ENCODE data around the gene BZW2. TPM values are rescaled to one million over a fixed set of nuclear protein-coding genes. Genes with fewer than 3 reads are reported as not detected.

BZW2 gene
- polyA plus RNA-seq, 3 donors = 19.0 to 45.2 (median 36.4) TPM

- H3K27me3 Mint-ChIP-seq (ENCODE audit: low read depth in 3 of 3) = peaks cover 0 to 1% (median 0%) of the 10 kb centered on the region in 3 donors
- no peak overlapping the region for H2AFZ ChIP-seq (ENCODE audit: insufficient read depth, low read depth, low read length, poor library complexity, severe bottlenecking)
- H3K27ac Mint-ChIP-seq = peak overlapping the region in 1 of 7 donors; percentile 18
- H3K9ac ChIP-seq (ENCODE audit: insufficient read depth, low read length, poor library complexity, severe bottlenecking) = no peak overlapping the region
- no peak for DNase-seq
- H3K9me3 ChIP-seq (replicated peaks in 1 of 2; ENCODE audit: control insufficient read depth in 1 of 2, insufficient read depth in 1 of 2, low read length in 2 of 2) = no peaks in the 10 kb centered on the region
- TF ChIP-seq CTCF (IDR thresholded peaks at IDR 0.05) = no peak
- H3K79me2 ChIP-seq (ENCODE audit: insufficient read depth, low read length) = no peaks in the 10 kb centered on the region
- H3K4me2 ChIP-seq (replicated peaks; ENCODE audit: extremely low read depth, low read length, poor library complexity, severe bottlenecking) = no peak overlapping the region
- intact Hi-C loops (cut with micrococcal nuclease) = no loop called here
- WGBS (ENCODE audit: insufficient coverage) = no CpG with 5 or more reads among the region's 4 CpGs
- no peak overlapping the region for H3K4me3 ChIP-seq (replicated peaks in 1 of 3; ENCODE audit: low read depth in 2 of 3, low read length in 3 of 3)
- no peaks in the 10 kb centered on the region for H3K4me1 ChIP-seq (ENCODE audit: control insufficient read depth in 1 of 2, insufficient read depth in 2 of 2, low read length in 2 of 2)
- H3K27ac ChIP-seq (ENCODE audit: low read depth in 1 of 2, low read length in 2 of 2) = peak overlapping the region in 1 of 2 donors; percentile 20
- peaks cover 0 to 3% (median 0%) of the 10 kb centered on the region in 7 donors for H3K9me3 Mint-ChIP-seq
- H3K4me3 Mint-ChIP-seq = no peak overlapping the region
- H3K27me3 ChIP-seq (ENCODE audit: control insufficient read depth in 2 of 2, insufficient read depth in 2 of 2, low read length in 2 of 2) = no peaks in the 10 kb centered on the region
- peaks cover 2% of the 10 kb centered on the region for H3K4me1 Mint-ChIP-seq
- H4K20me1 ChIP-seq (ENCODE audit: insufficient read depth, low read length) = no peaks in the 10 kb centered on the region
- peaks cover 27 to 53% of the 10 kb centered on the region in 2 donors for H3K36me3 ChIP-seq (replicated peaks in 1 of 2; ENCODE audit: control insufficient read depth in 1 of 2, insufficient read depth in 2 of 2, low read length in 2 of 2)
- H3K36me3 Mint-ChIP-seq = peaks cover 38 to 49% of the 10 kb centered on the region in 2 donors
These were observed 62.5 kb downstream of the BZW2 start for GRCh38 chr7:16708511-16708910.

- H3K36me3 Mint-ChIP-seq = peaks cover 34 to 45% of the 10 kb centered on the region in 2 donors
- peak overlapping the region in 3 of 7 donors; percentile 42 to 74 (median 65) for H3K27ac Mint-ChIP-seq
These were observed 63.0 kb downstream of the BZW2 start for GRCh38 chr7:16708980-16709379.

More at GRCh38 chr7:16708980-16709379, 63.0 kb downstream of the BZW2 start:
- Histone ChIP-seq H3K36me3 (replicated peaks in 1 of 2; ENCODE audit: control insufficient read depth in 1 of 2, insufficient read depth in 2 of 2, low read length in 2 of 2) (peaks cover 23 to 49% of the 10 kb centered on the region in 2 donors), H3K4me3 (replicated peaks in 1 of 3; ENCODE audit: low read depth in 2 of 3, low read length in 3 of 3) (no peak overlapping the region), H2AFZ (ENCODE audit: insufficient read depth, low read depth, low read length, poor library complexity, severe bottlenecking) (no peak overlapping the region), H3K9ac (ENCODE audit: insufficient read depth, low read length, poor library complexity, severe bottlenecking) (no peak overlapping the region), H3K27ac (ENCODE audit: low read depth in 1 of 2, low read length in 2 of 2) (peak overlapping the region in 1 of 2 donors; percentile 20), H3K27me3 (ENCODE audit: control insufficient read depth in 2 of 2, insufficient read depth in 2 of 2, low read length in 2 of 2) (no peaks in the 10 kb centered on the region), H3K79me2 (ENCODE audit: insufficient read depth, low read length) (no peaks in the 10 kb centered on the region), H3K4me2 (replicated peaks; ENCODE audit: extremely low read depth, low read length, poor library complexity, severe bottlenecking) (no peak overlapping the region), H3K9me3 (replicated peaks in 1 of 2; ENCODE audit: control insufficient read depth in 1 of 2, insufficient read depth in 1 of 2, low read length in 2 of 2) (no peaks in the 10 kb centered on the region), H4K20me1 (ENCODE audit: insufficient read depth, low read length) (no peaks in the 10 kb centered on the region), H3K4me1 (ENCODE audit: control insufficient read depth in 1 of 2, insufficient read depth in 2 of 2, low read length in 2 of 2) (no peaks in the 10 kb centered on the region)
- no peak overlapping the region for H3K4me3 Mint-ChIP-seq
- H3K9me3 Mint-ChIP-seq = peaks cover 0 to 3% (median 0%) of the 10 kb centered on the region in 7 donors
- DNase-seq = peak; percentile 5 to 55 (median 19)
- intact Hi-C loops (cut with micrococcal nuclease) = no loop called here
- no peak for TF ChIP-seq CTCF (IDR thresholded peaks at IDR 0.05)
- peaks cover 0 to 1% (median 0%) of the 10 kb centered on the region in 3 donors for H3K27me3 Mint-ChIP-seq (ENCODE audit: low read depth in 3 of 3)
- 90% methylated on average over 2 of the region's 3 CpGs for WGBS (ENCODE audit: insufficient coverage)
- peaks cover 2% of the 10 kb centered on the region for H3K4me1 Mint-ChIP-seq
